LoVo (cell line): ENCODE results near the gene UPF2.

Experiments
- DNase-seq: peaks from one replicate; pipeline ENCODE4 v3.0.0-alpha.2; 2016; ENCODE audit warnings: low spot score

Gene UPF2

GRCh38 chr10:11884706-11885423, 157.7 kb downstream of the UPF2 start:
- DNase-seq, result no peak

GRCh38 chr10:11882646-11883375, 159.8 kb downstream of the UPF2 start:
- DNase-seq, result no peak

- DNase-seq, result peak; percentile 90
These were observed 160.9 kb downstream of the UPF2 start for GRCh38 chr10:11881477-11882417.

- DNase-seq, result no peak
These were observed 161.6 kb downstream of the UPF2 start for GRCh38 chr10:11881030-11881476.

- no peak for DNase-seq
These were observed 162.2 kb downstream of the UPF2 start for GRCh38 chr10:11880151-11881029.

- DNase-seq, result no peak
These were observed 163.1 kb downstream of the UPF2 start for GRCh38 chr10:11879387-11880094.

- no peak for DNase-seq
These were observed 163.8 kb downstream of the UPF2 start for GRCh38 chr10:11878776-11879175.

- DNase-seq, result no peak
These were observed 165.1 kb downstream of the UPF2 start for GRCh38 chr10:11877591-11877905.

GRCh38 chr10:11876805-11877590, 165.6 kb downstream of the UPF2 start:
- no peak for DNase-seq

- DNase-seq, result no peak
These were observed 166.3 kb downstream of the UPF2 start for GRCh38 chr10:11876324-11876723.

GRCh38 chr10:11875494-11876281, 166.9 kb downstream of the UPF2 start:
- DNase-seq, result peak; percentile 98

GRCh38 chr10:11874568-11875493, 167.8 kb downstream of the UPF2 start:
- peak; percentile 65 for DNase-seq

GRCh38 chr10:11871466-11871865, 171.1 kb downstream of the UPF2 start:
- DNase-seq, result no peak

- DNase-seq, result no peak
These were observed 171.7 kb downstream of the UPF2 start for GRCh38 chr10:11870900-11871400.

GRCh38 chr10:11870461-11870780, 172.2 kb downstream of the UPF2 start:
- DNase-seq, result no peak
